Activated CD4-positive, alpha-beta T cell treated with anti-CD3 and anti-CD28 coated beads, Interleukin-2, amount 10 ng/mL, durations not matched to agents 7 days and 5 days (primary cell): ENCODE results near the gene ACSF2. TPM values are rescaled to one million over a fixed set of nuclear protein-coding genes. Genes with fewer than 3 reads are reported as not detected.

ENCODE experiments used
- CTCF ChIA-PET: fragments of 350-600 bp; sonication (Branson Sonifier 250); formaldehyde crosslinking; loops from one replicate; lab custom pipeline; 2021; ENCODE audit warnings: antibody characterized with exemption; lab: Charles Lee
- POLR2A ChIA-PET: fragments of 350-600 bp; sonication (Branson Sonifier 250); formaldehyde crosslinking; loops from one replicate; lab custom pipeline; 2021; ENCODE audit warnings: antibody characterized with exemption; lab: Charles Lee
- DNase-seq: peaks from one replicate; pipeline ENCODE4 v3.0.0-alpha.2; 2020
- H3K27ac Mint-ChIP-seq: one replicate; pipeline ENCODE4 v1.8.0; 2021; ENCODE audit warnings: mild to moderate bottlenecking, moderate library complexity, mixed read lengths
- H3K27me3 Mint-ChIP-seq: one replicate; pipeline ENCODE4 v1.8.0; 2021; ENCODE audit warnings: mixed read lengths
- H3K36me3 Mint-ChIP-seq: one replicate; pipeline ENCODE4 v1.8.0; 2021; ENCODE audit warnings: low read depth, mixed read lengths
- H3K4me1 Mint-ChIP-seq: one replicate; pipeline ENCODE4 v1.8.0; 2021; ENCODE audit warnings: mixed read lengths
- H3K4me3 Mint-ChIP-seq: one replicate; pipeline ENCODE4 v1.8.0; 2021; ENCODE audit warnings: mild to moderate bottlenecking, moderate library complexity, mixed read lengths
- H3K9me3 Mint-ChIP-seq: one replicate; pipeline ENCODE4 v1.8.0; 2021; ENCODE audit warnings: mixed read lengths
- total RNA-seq, 2 experiments: library from RNA; stranded (reverse); gene quantifications; one replicate each; pipeline ENCODE4 v1.2.3, GENCODE V29; 2021

ACSF2 gene
- total RNA-seq, 2 experiments from 2014 or later: 24.5 to 31.4 TPM

- Mint-ChIP-seq H3K36me3 (no peaks in the 10 kb centered on the region), H3K27ac (no peak overlapping the region), H3K9me3 (no peaks in the 10 kb centered on the region), H3K27me3 (no peaks in the 10 kb centered on the region), H3K4me1 (peaks cover 12% of the 10 kb centered on the region), H3K4me3 (no peak overlapping the region)
- POLR2A ChIA-PET: no interaction called here
- no peak for DNase-seq
- CTCF ChIA-PET: interaction anchor here (0.5 to 1.5 kb wide), 2 partner anchors 8 to 10 kb away, joined by 3 to 4 read pairs; no protein-coding TSS in a partner anchor
These were observed 93.3 kb downstream of the ACSF2 start for GRCh38 chr17:50519141-50519834.

DNA sequence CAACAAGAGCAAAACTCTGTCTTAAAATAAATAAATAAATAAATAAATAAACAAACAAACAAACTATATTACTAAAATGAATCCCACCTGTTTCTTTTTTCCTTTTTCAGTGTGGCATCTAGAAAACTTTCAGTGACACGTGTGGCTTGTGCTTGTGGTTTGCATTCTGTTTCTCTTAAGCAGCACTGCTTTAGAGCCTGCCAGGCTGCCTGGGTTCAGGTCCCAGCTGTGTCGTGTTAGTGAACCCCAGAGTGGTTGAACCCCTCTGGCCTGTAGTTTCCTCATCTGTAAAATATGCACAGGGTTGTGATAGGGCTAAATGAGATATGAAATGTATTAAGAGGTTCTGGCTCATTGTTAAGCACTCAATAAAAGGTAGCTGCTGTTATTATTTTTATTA, 94.5 kb downstream of the ACSF2 start:
- POLR2A ChIA-PET: no interaction called here
- CTCF ChIA-PET: interaction anchor here (0.6 to 1.7 kb wide), 3 partner anchors 9 to 44 kb away, joined by 3 to 5 read pairs (median 5); partner anchors contain the start of gene RSAD1
- H3K36me3 Mint-ChIP-seq: no peaks in the 10 kb centered on the region
- no peak overlapping the region for H3K27ac Mint-ChIP-seq
- no peaks in the 10 kb centered on the region for H3K27me3 Mint-ChIP-seq
- no peak for DNase-seq
- H3K9me3 Mint-ChIP-seq: no peaks in the 10 kb centered on the region
- no peak overlapping the region for H3K4me3 Mint-ChIP-seq
- peaks cover 12% of the 10 kb centered on the region for H3K4me1 Mint-ChIP-seq

DNA sequence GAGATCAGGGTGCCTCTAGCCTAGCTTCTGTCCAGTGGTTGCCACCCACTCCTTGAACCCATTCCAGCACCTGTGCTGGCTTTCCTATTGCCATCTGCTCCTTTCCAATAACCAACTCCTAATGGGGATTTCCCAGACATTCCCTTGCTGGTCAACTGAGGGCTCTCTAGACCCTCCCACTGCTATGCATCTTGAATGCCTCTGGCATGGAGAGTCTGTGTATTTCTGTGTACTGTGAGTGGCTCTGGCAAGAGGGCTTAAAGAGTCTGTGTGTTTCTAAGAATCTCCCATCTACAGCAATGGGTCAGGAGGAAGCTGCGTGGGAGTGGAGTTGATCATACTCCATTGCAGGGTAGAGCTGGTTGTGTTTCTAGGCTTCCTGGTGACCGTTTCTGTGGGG, 95.5 kb downstream of the ACSF2 start:
- no peaks in the 10 kb centered on the region for H3K36me3 Mint-ChIP-seq
- ChIA-PET POLR2A (no interaction called here), CTCF (interaction anchor here (0.8 to 2.1 kb wide), 4 partner anchors 10 to 124 kb away, joined by 3 to 5 read pairs (median 4); partner anchors contain the start of genes LRRC59 and RSAD1)

DNA sequence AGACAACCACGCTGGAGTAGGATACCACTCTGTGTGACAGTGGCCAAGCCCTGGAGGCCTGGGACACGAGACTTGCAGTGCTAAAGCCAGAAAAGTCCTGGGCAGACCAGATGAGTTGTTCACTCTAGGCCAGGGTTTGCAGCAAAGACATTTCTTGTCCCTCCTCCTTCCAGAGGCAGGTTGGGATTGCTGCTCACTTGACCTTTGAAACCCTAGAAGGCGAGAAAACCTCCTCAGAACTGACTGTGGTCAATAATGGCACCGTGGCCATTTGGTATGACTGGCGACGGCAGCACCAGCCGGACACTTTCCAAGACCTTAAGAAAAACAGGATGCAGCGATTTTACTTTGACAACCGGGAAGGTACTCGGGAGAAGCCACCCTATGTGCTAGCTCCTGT, 96.7 kb downstream of the ACSF2 start:
- CTCF ChIA-PET: interaction anchor here (1.0 to 2.1 kb wide), 2 partner anchors 9 to 22 kb away, joined by 3 to 4 read pairs; no protein-coding TSS in a partner anchor
- POLR2A ChIA-PET: no interaction called here
- no peak overlapping the region for H3K4me3 Mint-ChIP-seq
- H3K4me1 Mint-ChIP-seq: no peaks in the 10 kb centered on the region
- H3K27me3 Mint-ChIP-seq: no peaks in the 10 kb centered on the region
- H3K9me3 Mint-ChIP-seq: no peaks in the 10 kb centered on the region
- H3K36me3 Mint-ChIP-seq: no peaks in the 10 kb centered on the region
- DNase-seq: no peak
- H3K27ac Mint-ChIP-seq: no peak overlapping the region

More for the DNA sequence above, 95.5 kb downstream of the ACSF2 start:
- no peaks in the 10 kb centered on the region for H3K27me3 Mint-ChIP-seq
- no peak overlapping the region for H3K27ac Mint-ChIP-seq
- DNase-seq: no peak
- H3K4me1 Mint-ChIP-seq: peaks cover 12% of the 10 kb centered on the region
- no peaks in the 10 kb centered on the region for H3K9me3 Mint-ChIP-seq
- H3K4me3 Mint-ChIP-seq: no peak overlapping the region

GRCh38 chr17:50523208-50523607, 97.2 kb downstream of the ACSF2 start:
- H3K4me1 Mint-ChIP-seq: no peaks in the 10 kb centered on the region
- H3K9me3 Mint-ChIP-seq: no peaks in the 10 kb centered on the region
- CTCF ChIA-PET: interaction anchor here (1.0 kb wide), 1 partner anchor 22 kb away, joined by 3 read pairs; no protein-coding TSS in a partner anchor

More at GRCh38 chr17:50523208-50523607, 97.2 kb downstream of the ACSF2 start:
- Mint-ChIP-seq H3K27ac (no peak overlapping the region), H3K27me3 (no peaks in the 10 kb centered on the region), H3K4me3 (no peak overlapping the region), H3K36me3 (no peaks in the 10 kb centered on the region)
- POLR2A ChIA-PET: no interaction called here
- DNase-seq: no peak

Other genes with a start within 250 kb of the ACSF2 start
- gene COL1A1, start 224.6 kb upstream of the ACSF2 start, total RNA-seq: under 1 TPM; 0.31 to 0.55 TPM
- gene TMEM92, start 151.8 kb upstream of the ACSF2 start, total RNA-seq: not detected
- gene XYLT2, start 80.1 kb upstream of the ACSF2 start, total RNA-seq: 10 to 100 TPM; 22.1 to 23.6 TPM
- 10 to 100 TPM; 62.9 to 71.4 TPM for gene MRPL27, start 53.0 kb upstream of the ACSF2 start, total RNA-seq
- 10 to 100 TPM; 19.9 to 21.8 TPM for gene EME1, start 53.0 kb upstream of the ACSF2 start, total RNA-seq
- gene LRRC59, start 28.7 kb upstream of the ACSF2 start, total RNA-seq: 10 to 100 TPM; 60.8 to 68.5 TPM
- not detected for gene CHAD, start 42.7 kb downstream of the ACSF2 start, total RNA-seq
- 10 to 100 TPM; 22.5 to 25.1 TPM for gene RSAD1, start 52.6 kb downstream of the ACSF2 start, total RNA-seq
- 1 to 10 TPM; 3.0 to 4.8 TPM for gene MYCBPAP, start 82.2 kb downstream of the ACSF2 start, total RNA-seq
- not detected for gene EPN3, start 106.5 kb downstream of the ACSF2 start, total RNA-seq
- gene SPATA20, start 121.0 kb downstream of the ACSF2 start, total RNA-seq: 1 to 10 TPM; 3.9 to 6.2 TPM
- gene CACNA1G, start 134.5 kb downstream of the ACSF2 start, total RNA-seq: not detected
- gene ABCC3, start 208.7 kb downstream of the ACSF2 start, total RNA-seq: not detected